AG04449 (cell line): ENCODE data around the gene CXCL8.
A peak's percentile ranks its signal among the peaks of the same experiment; 100 is the strongest.

Experiments used
- CTCF ChIA-PET: fragments of 350-600 bp; formaldehyde crosslinking; extraction: SDS; loops from one replicate; lab custom pipeline; 2021; ENCODE audit warnings: antibody characterized with exemption; lab: Yijun Ruan, JAX
- POLR2A ChIA-PET: fragments of 400-600, 350-600 bp; formaldehyde crosslinking; extraction: SDS; loops from one replicate; lab custom pipeline; 2020; ENCODE audit warnings: antibody characterized with exemption, inconsistent platforms; lab: Yijun Ruan, JAX
- DNase-seq: peaks from one replicate; pipeline ENCODE4 v3.0.0-alpha.2; 2010; ENCODE audit warnings: low read depth, low spot score
- H3K4me3 ChIP-seq: 2 replicates; pipeline ENCODE4 v1.5.1; 2011; ENCODE audit warnings: low read depth, mild to moderate bottlenecking, control low read depth, low read length
- TF ChIP-seq, protein P1 (sequence below): IDR thresholded peaks from one replicate; pipeline ENCODE4 v1.5.1; 2011; ENCODE audit warnings: mild to moderate bottlenecking, moderate library complexity, low read length, control low read depth, inconsistent platforms; ENCODE audit not compliant: insufficient read depth; ENCODE audit errors: missing control alignments

The CXCL8 gene

DNA sequence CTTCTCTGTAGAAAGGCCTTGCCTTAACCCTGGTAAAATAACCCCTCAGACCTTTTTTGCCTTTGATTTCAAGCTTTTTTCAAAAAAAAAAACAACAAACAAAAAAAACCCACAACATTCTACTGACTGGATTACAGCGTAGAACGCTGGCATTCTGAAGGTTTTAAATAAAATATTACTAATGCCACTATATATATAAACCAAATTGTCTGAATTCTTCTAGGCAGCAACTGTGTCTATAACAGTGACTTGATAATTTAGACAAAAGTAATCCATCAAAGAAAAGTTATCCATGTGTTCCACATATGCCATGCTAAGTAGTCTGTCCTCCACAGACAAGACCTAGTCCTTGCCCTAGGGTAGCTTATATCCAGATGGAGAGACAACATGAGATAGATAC is 33.6 kb upstream of the CXCL8 start:
- ChIA-PET POLR2A (no interaction called here), CTCF (interaction anchor here (0.9 to 2.0 kb wide), 4 partner anchors 19 to 217 kb away, joined by 3 to 7 read pairs (median 4); no protein-coding TSS in a partner anchor)
- TF ChIP-seq, protein P1, sequence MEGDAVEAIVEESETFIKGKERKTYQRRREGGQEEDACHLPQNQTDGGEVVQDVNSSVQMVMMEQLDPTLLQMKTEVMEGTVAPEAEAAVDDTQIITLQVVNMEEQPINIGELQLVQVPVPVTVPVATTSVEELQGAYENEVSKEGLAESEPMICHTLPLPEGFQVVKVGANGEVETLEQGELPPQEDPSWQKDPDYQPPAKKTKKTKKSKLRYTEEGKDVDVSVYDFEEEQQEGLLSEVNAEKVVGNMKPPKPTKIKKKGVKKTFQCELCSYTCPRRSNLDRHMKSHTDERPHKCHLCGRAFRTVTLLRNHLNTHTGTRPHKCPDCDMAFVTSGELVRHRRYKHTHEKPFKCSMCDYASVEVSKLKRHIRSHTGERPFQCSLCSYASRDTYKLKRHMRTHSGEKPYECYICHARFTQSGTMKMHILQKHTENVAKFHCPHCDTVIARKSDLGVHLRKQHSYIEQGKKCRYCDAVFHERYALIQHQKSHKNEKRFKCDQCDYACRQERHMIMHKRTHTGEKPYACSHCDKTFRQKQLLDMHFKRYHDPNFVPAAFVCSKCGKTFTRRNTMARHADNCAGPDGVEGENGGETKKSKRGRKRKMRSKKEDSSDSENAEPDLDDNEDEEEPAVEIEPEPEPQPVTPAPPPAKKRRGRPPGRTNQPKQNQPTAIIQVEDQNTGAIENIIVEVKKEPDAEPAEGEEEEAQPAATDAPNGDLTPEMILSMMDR = no peak
- DNase-seq = no peak
- H3K4me3 ChIP-seq = no peak overlapping the region

DNA sequence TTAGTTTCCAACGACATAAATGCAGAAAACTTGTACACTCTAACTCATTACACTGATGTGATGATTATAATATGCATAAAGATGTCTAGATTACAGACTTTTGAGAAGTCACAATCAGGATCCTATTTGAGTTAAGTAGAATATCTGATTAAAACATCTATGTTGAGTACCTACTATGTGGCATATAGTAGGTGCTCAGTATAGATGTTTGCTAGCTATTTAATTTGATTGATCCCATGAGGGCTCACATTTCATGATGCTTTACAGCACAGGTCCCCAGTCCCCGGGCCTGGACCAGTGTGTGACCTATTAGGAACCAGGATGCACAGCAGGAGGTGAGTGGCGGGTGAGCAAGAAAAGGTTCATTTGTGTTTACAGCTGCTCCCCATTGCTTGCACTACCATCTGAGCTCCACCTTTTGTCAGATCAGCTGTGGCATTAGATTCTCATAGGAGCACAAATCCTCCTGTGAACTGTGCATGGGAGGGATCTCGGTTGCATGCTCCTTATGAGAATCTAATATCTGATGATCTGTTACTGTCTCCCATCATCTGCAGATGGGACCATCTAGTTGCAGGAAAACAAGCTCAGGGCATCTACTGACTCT is 33.0 kb upstream of the CXCL8 start:
- CTCF ChIA-PET = interaction anchor here (0.9 to 2.0 kb wide), 5 partner anchors 14 to 216 kb away, joined by 3 to 7 read pairs (median 4); no protein-coding TSS in a partner anchor
- POLR2A ChIA-PET = no interaction called here
- DNase-seq = no peak
- TF ChIP-seq, protein P1 = no peak
- no peak overlapping the region for H3K4me3 ChIP-seq

DNA sequence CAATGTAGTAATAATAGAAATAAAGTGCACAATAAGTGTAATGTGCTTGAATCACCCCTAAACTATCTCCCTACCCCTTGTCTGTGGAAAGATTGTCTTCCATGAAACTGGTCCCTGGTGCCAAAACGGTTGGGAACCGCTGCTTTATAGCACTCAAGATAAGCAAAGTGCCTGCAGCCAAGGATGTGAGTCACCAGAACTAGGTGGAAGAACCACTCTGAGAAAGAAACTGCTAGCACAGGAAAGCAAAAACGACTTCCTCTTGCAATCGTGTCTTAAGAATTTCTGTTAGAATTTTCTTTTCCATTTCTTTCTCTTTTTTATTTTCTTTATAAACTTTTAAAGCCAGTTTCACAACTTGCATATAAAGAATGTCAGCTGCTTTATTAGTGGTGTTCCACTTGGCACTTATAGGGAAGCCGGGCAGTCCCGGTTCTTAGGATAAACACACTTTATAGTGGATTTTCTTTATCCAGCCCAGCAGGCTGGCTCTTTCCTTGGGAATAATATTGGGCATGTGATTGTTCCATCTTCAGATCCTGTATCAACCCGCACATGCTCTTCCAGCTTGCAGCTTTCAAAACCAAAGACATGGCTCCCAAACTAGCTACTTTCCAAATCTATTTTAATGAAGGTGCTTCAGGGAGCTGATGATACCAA is 32.3 kb upstream of the CXCL8 start:
- H3K4me3 ChIP-seq = no peak overlapping the region
- peak; percentile 73 for DNase-seq
- CTCF ChIA-PET = interaction anchor here (1.1 to 2.0 kb wide), 2 partner anchors 13 to 21 kb away, joined by 5 to 7 read pairs; no protein-coding TSS in a partner anchor
- POLR2A ChIA-PET = no interaction called here
- TF ChIP-seq, protein P1 = no peak

DNA sequence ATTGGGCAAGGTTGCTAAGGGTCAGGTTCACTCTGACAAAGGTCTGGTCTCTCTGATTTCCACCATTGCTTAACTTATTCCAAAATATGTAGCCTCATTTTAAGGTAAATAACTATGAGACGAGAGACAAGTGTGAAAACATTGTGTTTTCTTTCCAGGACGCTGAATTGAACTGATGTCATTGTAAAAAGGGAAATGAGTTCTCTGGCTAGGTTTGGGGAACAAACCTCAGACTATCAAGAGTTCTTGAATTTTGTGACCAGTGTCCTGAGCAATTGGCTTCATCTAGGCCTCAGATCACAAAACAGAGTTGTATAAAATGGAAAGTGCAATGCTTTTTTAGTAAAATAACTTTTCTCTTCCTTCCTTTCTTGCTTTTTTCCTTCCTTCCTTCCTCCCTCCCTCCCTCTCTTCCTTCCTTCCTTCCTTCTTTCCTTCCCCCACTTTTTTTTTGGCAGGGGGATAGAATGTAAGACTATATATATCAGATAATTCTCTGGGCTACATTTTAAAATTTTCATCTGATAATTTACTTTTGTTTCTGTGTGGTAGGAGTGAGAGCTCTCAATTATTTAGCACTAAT is 30.8 kb upstream of the CXCL8 start:
- no peak overlapping the region for H3K4me3 ChIP-seq
- ChIA-PET CTCF (interaction anchor here (1.0 kb wide), 1 partner anchor 20 kb away, joined by 3 read pairs; no protein-coding TSS in a partner anchor), POLR2A (no interaction called here)
- TF ChIP-seq, protein P1 = no peak
- DNase-seq = no peak

DNA sequence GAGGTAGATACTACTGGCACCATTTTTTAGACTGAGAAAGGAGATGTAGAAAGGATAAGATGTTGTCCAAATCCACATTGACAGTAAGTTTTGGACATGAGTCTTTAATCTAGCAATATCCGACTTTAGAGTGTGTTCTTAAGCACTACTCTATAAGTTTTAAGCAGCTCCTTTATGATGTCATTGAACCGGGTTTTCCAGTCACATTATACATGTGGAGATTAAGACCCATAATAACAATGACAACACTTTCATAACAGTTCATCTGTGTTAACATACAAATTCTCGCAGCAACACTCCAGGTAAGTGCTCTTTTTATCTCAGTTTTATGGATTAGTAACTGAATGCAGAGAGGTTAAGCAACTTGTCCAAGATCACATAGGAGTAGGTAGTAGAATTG is 30.3 kb upstream of the CXCL8 start:
- TF ChIP-seq, protein P1 = no peak
- ChIA-PET CTCF (interaction anchor here (1.0 to 1.2 kb wide), 2 partner anchors 12 to 20 kb away, joined by 3 read pairs; no protein-coding TSS in a partner anchor), POLR2A (interaction anchor here (0.6 kb wide), 1 partner anchor 174 kb away, joined by 3 read pairs; no protein-coding TSS in a partner anchor)
- no peak for DNase-seq
- H3K4me3 ChIP-seq = no peak overlapping the region
